ENCODE measurements around the gene CRTC1.

The CRTC1 gene

DNA sequence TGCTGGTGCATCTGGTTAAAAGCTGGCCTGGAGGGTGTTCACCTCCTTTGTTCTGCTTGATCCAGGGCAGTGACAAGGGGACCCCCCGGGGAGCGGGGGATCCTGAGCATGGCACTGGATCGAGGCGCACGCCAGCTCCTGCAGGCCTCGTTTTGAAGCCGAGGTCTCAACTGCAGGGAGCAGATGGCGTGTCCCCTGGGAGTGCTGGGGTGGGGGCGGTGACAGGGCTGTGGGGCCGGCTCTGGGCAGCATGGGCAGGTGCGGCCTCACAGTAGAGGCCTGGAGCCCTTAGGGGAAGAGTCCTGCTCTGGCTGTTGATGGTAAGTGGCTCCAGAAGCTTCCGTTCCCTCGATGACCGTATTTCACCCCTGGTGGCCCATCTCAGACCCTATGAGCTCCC is 51.8 kb downstream of the CRTC1 start:
- ATAC-seq (replicated peaks; ENCODE audit: extremely low read depth, poor library complexity, severe bottlenecking) (no peak), DNase-seq (ENCODE audit: low spot score in 2 of 2) (no peak)
- H3K4me1 Mint-ChIP-seq = peaks cover 24% of the 10 kb centered on the region
- no peaks in the 10 kb centered on the region for H3K27me3 Mint-ChIP-seq
- H3K36me3 Mint-ChIP-seq (ENCODE audit: insufficient read depth) = no peaks in the 10 kb centered on the region
- no peak overlapping the region for H3K4me3 Mint-ChIP-seq
- no peak overlapping the region for H3K27ac Mint-ChIP-seq (ENCODE audit: low read depth)
- no peaks in the 10 kb centered on the region for H3K9me3 Mint-ChIP-seq

GRCh38 chr19:18735752-18736151 is 52.3 kb downstream of the CRTC1 start:
- no peak overlapping the region for H3K4me3 Mint-ChIP-seq
- no peaks in the 10 kb centered on the region for H3K27me3 Mint-ChIP-seq
- DNase-seq (ENCODE audit: low spot score in 2 of 2) = no peak
- peaks cover 20% of the 10 kb centered on the region for H3K4me1 Mint-ChIP-seq
- no peaks in the 10 kb centered on the region for H3K9me3 Mint-ChIP-seq
- ATAC-seq (replicated peaks; ENCODE audit: extremely low read depth, poor library complexity, severe bottlenecking) = no peak
- no peak overlapping the region for H3K27ac Mint-ChIP-seq (ENCODE audit: low read depth)
- no peaks in the 10 kb centered on the region for H3K36me3 Mint-ChIP-seq (ENCODE audit: insufficient read depth)

GRCh38 chr19:18736415-18737336 is 53.2 kb downstream of the CRTC1 start:
- Mint-ChIP-seq H3K27me3 (no peaks in the 10 kb centered on the region), H3K9me3 (no peaks in the 10 kb centered on the region), H3K36me3 (ENCODE audit: insufficient read depth) (no peaks in the 10 kb centered on the region), H3K4me1 (peaks cover 12% of the 10 kb centered on the region), H3K27ac (ENCODE audit: low read depth) (no peak overlapping the region), H3K4me3 (no peak overlapping the region)
- no peak for ATAC-seq (replicated peaks; ENCODE audit: extremely low read depth, poor library complexity, severe bottlenecking)
- DNase-seq (ENCODE audit: low spot score in 2 of 2) = no peak

DNA sequence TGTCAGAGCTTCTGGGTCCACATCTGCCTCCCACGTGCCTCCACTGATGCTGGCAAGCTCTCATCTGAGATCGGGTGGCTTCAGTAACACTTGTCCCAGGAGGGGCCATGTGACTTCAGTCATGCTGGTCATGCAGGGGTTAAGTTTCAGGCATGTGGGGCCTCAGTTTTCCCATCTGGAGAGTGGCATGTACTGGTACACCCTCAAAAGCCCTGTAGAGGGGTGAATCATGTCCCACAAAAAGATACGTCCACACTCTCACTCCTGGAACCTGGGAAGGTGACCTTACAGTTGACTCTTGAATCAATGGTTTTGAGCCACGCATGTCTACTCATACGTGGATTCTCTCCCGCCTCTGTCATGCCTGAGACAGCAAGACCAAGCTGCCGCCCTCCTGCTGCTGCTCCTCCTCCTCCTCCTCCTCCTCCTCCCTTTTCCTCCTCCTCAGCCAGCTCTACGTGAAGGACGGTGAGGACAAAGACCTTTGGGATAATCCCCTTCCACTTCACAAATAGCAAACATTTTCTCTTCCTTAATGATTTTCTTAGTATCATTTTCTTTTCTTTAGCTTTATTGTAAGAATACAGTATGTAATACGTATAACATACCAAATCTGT is 54.0 kb downstream of the CRTC1 start:
- no peak overlapping the region for H3K4me3 Mint-ChIP-seq
- DNase-seq (ENCODE audit: low spot score in 2 of 2) = no peak

GRCh38 chr19:18737954-18738351 is 54.5 kb downstream of the CRTC1 start:
- H3K27ac Mint-ChIP-seq (ENCODE audit: low read depth) = no peak overlapping the region
- H3K4me3 Mint-ChIP-seq = no peak overlapping the region
- DNase-seq (ENCODE audit: low spot score in 2 of 2) (no peak), ATAC-seq (replicated peaks; ENCODE audit: extremely low read depth, poor library complexity, severe bottlenecking) (no peak)
- no peaks in the 10 kb centered on the region for H3K27me3 Mint-ChIP-seq
- H3K36me3 Mint-ChIP-seq (ENCODE audit: insufficient read depth) = no peaks in the 10 kb centered on the region
- peaks cover 6% of the 10 kb centered on the region for H3K4me1 Mint-ChIP-seq
- no peaks in the 10 kb centered on the region for H3K9me3 Mint-ChIP-seq

More for the DNA sequence above, 54.0 kb downstream of the CRTC1 start:
- no peaks in the 10 kb centered on the region for H3K36me3 Mint-ChIP-seq (ENCODE audit: insufficient read depth)
- peaks cover 7% of the 10 kb centered on the region for H3K4me1 Mint-ChIP-seq
- no peaks in the 10 kb centered on the region for H3K27me3 Mint-ChIP-seq
- no peak overlapping the region for H3K27ac Mint-ChIP-seq (ENCODE audit: low read depth)
- no peaks in the 10 kb centered on the region for H3K9me3 Mint-ChIP-seq
- no peak for ATAC-seq (replicated peaks; ENCODE audit: extremely low read depth, poor library complexity, severe bottlenecking)

DNA sequence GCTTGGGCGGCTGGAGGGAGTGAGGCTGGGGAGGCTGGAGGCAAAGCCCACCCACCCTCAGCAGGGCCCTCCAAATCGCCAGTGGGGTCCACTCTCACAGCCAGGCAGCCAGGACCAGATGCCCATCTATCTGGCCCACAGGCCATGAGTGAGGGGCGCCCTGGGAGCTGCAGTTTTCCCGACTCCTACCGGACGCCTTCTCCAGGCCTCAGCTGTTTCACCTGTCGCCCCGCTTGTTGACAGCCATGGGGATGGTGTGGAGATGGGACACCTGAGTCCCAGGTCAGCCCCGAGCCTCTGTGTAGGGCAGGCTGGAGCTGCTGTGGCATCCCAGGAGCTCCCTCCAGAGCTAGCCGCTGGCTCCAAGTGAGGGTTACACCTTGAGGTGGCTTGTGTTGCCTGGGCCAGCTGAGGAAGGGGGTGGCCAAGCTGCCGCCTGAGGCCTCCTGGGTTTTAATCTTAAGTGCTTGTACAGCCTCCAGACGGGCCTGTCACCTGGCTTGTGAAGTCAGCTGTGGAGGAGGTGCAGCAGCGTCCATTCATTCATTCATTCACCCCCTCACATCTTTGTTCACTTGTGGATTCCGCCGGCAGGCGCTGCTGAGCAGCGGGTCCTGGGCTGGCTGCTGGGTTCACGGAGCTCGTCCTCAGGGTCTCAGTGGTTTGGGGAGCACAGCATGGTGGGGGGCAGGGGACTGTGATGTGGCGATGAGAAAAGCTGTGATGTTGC is 55.6 kb downstream of the CRTC1 start:
- ATAC-seq (replicated peaks; ENCODE audit: extremely low read depth, poor library complexity, severe bottlenecking) (no peak), DNase-seq (ENCODE audit: low spot score in 2 of 2) (no peak)
- H3K36me3 Mint-ChIP-seq (ENCODE audit: insufficient read depth) = no peaks in the 10 kb centered on the region
- no peak overlapping the region for H3K27ac Mint-ChIP-seq (ENCODE audit: low read depth)
- no peaks in the 10 kb centered on the region for H3K27me3 Mint-ChIP-seq
- H3K4me1 Mint-ChIP-seq = peaks cover 6% of the 10 kb centered on the region
- H3K9me3 Mint-ChIP-seq = no peaks in the 10 kb centered on the region
- no peak overlapping the region for H3K4me3 Mint-ChIP-seq

DNA sequence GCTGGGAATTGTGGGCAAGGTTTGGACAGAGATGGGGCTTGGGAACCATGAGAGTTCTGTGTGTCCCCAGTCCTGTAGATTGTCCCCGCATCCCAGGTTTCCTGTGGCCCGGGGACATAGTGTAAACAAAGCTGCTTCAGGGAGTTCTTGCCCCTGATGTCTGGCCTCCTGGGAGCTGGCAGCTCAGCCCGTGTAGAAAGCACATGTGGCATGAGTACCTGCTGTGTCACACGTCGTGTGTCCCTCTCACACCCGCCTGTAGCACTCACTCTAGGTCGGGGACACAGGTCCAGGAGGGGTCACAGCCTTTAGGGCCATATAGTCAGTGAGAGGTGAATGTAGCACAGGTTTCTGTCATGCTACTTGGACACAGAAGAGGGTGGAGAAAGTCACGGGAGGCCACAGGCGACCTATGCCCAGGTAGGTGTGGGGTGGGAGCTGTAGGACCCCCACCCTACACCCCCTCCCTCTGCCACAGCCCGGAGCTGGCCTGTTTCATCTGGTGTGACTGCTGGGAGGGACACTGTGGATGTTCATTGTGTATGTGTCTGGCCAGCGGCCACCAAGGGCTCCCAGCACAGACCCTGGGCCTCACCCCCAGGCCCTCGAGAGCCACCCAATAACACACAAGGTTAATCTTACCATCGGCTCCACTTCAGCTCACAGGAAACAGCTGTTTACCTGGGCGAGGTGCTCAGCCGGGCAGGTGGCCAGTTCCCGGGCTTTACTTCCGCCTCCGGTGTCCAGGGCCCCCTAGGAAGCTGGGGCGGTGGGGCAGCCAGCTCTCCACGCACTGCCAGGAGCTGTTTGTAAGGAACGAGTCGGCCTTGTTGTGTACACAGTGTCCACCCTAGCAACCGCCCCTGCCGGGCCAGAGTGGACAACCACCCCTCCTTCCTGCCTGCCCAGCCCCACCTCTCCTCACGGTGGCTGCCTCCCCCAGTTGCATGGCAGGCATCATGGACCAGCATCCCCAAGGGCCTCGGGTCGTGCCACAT is 57.9 kb downstream of the CRTC1 start:
- peaks cover 6% of the 10 kb centered on the region for H3K4me1 Mint-ChIP-seq

DNA sequence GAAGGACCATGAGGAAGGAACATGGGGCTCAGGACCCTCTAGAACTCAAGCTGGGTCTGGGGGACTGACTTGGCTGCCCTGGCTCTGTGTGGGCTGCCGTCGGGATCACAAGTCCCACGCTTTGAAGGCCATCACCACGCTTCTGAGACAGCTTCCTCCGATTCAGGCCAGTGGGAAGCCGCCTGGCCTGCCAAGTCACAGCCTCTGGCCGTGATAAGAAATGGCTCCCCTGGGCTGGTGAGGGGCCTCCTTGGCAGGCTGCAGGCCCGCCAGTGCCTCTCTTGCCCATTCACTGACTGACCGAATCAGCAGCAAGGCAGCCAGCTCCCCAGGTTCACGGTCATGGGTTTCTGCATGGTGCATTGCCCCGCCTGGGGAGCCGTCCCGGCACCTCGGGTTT is 58.8 kb downstream of the CRTC1 start:
- ATAC-seq (replicated peaks; ENCODE audit: extremely low read depth, poor library complexity, severe bottlenecking) (no peak), DNase-seq (ENCODE audit: low spot score in 2 of 2) (no peak)
- H3K9me3 Mint-ChIP-seq = no peaks in the 10 kb centered on the region
- no peaks in the 10 kb centered on the region for H3K36me3 Mint-ChIP-seq (ENCODE audit: insufficient read depth)
- H3K27me3 Mint-ChIP-seq = no peaks in the 10 kb centered on the region
- peaks cover 6% of the 10 kb centered on the region for H3K4me1 Mint-ChIP-seq
- H3K4me3 Mint-ChIP-seq = no peak overlapping the region
- no peak overlapping the region for H3K27ac Mint-ChIP-seq (ENCODE audit: low read depth)

More for the DNA sequence above, 57.9 kb downstream of the CRTC1 start:
- H3K36me3 Mint-ChIP-seq (ENCODE audit: insufficient read depth) = no peaks in the 10 kb centered on the region
- H3K27me3 Mint-ChIP-seq = no peaks in the 10 kb centered on the region
- DNase-seq (ENCODE audit: low spot score in 2 of 2) (no peak), ATAC-seq (replicated peaks; ENCODE audit: extremely low read depth, poor library complexity, severe bottlenecking) (no peak)
- no peak overlapping the region for H3K27ac Mint-ChIP-seq (ENCODE audit: low read depth)
- no peak overlapping the region for H3K4me3 Mint-ChIP-seq
- no peaks in the 10 kb centered on the region for H3K9me3 Mint-ChIP-seq

DNA sequence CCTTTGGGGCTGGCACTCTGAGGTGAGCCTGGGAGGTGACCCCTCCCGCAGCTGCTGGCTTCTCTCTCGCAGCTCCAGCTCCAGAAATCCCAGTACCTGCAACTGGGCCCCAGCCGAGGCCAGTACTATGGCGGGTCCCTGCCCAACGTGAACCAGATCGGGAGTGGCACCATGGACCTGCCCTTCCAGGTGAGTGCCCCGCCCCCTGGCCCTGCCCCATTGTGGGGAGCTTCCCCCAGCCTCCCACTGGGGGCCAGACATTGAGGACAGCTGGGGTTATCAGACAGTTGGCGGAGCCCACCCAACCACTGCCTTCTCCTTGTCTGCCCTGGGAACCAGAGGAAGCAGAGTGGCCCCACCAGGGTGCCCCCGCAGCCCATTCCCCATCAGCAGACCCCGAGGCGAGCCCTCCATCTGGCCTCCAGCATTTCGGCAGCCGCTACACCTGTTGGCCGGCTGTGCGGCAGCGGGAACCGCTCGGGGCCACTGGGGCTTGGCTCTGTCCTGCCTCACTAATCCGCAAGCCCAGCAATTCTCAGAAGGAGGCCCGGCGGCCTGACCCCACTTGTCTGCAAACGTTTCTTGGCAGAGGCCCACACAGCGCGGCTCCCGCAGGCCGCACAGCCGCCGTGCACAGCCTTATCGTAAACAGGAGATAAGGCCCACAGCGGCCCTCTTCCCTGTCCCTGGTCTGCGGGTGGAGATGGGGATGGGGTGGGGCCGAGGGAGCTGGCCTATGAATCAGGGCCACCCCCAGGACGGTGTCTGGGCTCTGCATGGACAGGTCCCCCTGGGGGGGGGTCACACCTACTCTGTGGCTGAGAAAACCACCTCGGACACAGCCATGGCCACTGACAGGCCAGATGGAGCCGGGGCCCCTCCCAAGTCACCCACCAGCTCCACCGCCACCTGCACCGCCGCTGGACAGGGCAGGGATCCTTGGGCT is 59.6 kb downstream of the CRTC1 start:
- ATAC-seq (replicated peaks; ENCODE audit: extremely low read depth, poor library complexity, severe bottlenecking) (no peak), DNase-seq (ENCODE audit: low spot score in 2 of 2) (no peak)
- Mint-ChIP-seq H3K9me3 (no peaks in the 10 kb centered on the region), H3K27me3 (no peaks in the 10 kb centered on the region), H3K4me1 (no peaks in the 10 kb centered on the region), H3K4me3 (no peak overlapping the region), H3K27ac (ENCODE audit: low read depth) (no peak overlapping the region), H3K36me3 (ENCODE audit: insufficient read depth) (no peaks in the 10 kb centered on the region)

DNA sequence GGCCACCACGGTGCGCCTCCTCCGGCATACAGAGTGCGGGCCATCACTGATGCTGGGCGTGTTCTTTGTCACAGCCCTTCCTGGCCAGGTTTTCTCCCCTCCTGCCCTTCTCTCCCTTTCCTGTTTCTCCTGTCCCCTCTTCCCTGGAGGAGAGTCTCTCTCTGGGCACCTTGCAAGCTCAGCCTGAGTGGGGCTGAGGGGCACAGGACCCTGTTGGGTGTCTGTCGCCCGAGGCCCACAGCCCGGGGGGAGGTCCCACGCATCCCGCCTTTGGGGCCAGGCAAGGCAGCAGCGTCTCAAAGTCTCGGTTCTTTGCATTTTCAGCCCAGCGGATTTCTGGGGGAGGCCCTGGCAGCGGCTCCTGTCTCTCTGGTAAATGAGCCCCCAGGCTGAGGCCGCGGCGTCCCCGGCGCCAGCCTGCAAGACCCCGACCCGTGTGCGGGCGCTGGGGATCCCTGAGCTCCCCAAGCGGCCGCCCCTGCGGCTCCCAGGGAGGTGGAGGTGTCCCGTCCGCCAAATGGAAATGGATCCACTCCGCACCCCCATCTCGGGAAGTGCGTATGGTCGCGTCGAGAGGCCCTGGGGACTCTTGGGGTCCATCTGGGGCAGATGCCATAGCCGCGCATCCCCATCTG is 60.4 kb downstream of the CRTC1 start:
- no peaks in the 10 kb centered on the region for H3K36me3 Mint-ChIP-seq (ENCODE audit: insufficient read depth)
- ATAC-seq (replicated peaks; ENCODE audit: extremely low read depth, poor library complexity, severe bottlenecking) (no peak), DNase-seq (ENCODE audit: low spot score in 2 of 2) (no peak)
- no peaks in the 10 kb centered on the region for H3K4me1 Mint-ChIP-seq
- no peak overlapping the region for H3K4me3 Mint-ChIP-seq
- no peak overlapping the region for H3K27ac Mint-ChIP-seq (ENCODE audit: low read depth)
- no peaks in the 10 kb centered on the region for H3K9me3 Mint-ChIP-seq
- H3K27me3 Mint-ChIP-seq = no peaks in the 10 kb centered on the region
